ENCODE results near the gene C11orf24.

DNA sequence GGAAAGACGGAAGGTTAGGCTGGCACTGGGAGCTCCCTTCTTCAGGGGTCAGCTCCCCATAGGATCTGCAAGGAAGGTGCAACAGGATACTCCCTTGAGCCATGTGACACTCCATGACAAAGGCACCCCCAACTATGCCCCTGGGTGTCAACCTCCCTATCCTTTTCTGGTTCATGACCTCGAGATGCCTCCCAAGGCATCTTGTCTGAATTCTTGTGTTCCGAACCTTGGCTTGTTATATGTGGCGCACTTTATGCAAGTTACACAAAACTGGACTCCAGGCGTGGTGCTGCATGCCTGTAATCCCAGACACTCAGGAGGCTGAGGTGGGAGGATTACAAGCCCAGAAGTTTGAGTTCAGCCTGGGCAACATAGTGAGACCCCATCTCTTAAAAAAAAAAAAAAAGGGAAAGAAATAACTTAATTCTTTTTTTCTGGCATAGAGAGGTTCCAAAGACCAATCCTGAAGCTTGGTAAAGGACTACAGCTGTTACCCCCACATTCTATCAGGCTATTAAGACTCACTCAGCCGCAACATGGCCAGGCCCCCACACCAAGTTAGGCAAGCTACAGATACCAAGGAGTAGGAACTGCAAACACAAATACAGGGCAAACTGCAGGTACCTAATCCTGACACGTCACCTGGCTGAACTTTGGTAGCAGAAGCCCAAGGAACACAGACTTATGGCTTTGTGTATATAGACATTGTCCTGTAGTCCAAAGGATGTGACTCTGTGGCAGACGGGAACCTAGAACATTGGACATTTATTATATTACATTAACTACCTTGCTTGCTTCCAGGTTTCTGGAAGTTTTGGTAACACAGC, 1.4 kb downstream of the C11orf24 start:
- TF ChIP-seq, protein P1, sequence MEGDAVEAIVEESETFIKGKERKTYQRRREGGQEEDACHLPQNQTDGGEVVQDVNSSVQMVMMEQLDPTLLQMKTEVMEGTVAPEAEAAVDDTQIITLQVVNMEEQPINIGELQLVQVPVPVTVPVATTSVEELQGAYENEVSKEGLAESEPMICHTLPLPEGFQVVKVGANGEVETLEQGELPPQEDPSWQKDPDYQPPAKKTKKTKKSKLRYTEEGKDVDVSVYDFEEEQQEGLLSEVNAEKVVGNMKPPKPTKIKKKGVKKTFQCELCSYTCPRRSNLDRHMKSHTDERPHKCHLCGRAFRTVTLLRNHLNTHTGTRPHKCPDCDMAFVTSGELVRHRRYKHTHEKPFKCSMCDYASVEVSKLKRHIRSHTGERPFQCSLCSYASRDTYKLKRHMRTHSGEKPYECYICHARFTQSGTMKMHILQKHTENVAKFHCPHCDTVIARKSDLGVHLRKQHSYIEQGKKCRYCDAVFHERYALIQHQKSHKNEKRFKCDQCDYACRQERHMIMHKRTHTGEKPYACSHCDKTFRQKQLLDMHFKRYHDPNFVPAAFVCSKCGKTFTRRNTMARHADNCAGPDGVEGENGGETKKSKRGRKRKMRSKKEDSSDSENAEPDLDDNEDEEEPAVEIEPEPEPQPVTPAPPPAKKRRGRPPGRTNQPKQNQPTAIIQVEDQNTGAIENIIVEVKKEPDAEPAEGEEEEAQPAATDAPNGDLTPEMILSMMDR (IDR thresholded peaks at IDR 0.05): no peak
- TF ChIP-seq SP1 (CRISPR knock-in tag; conservative IDR thresholded peaks at IDR 0.05): no peak
- no peak for TF ChIP-seq JUN (CRISPR knock-in tag; IDR thresholded peaks at IDR 0.05)
- TF ChIP-seq, protein P2, sequence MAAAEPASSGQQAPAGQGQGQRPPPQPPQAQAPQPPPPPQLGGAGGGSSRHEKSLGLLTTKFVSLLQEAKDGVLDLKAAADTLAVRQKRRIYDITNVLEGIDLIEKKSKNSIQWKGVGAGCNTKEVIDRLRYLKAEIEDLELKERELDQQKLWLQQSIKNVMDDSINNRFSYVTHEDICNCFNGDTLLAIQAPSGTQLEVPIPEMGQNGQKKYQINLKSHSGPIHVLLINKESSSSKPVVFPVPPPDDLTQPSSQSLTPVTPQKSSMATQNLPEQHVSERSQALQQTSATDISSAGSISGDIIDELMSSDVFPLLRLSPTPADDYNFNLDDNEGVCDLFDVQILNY (CRISPR knock-in tag; IDR thresholded peaks at IDR 0.05): no peak
- no peak for TF ChIP-seq FOXK1 (CRISPR knock-in tag; IDR thresholded peaks at IDR 0.05)
- TF ChIP-seq, protein P3, sequence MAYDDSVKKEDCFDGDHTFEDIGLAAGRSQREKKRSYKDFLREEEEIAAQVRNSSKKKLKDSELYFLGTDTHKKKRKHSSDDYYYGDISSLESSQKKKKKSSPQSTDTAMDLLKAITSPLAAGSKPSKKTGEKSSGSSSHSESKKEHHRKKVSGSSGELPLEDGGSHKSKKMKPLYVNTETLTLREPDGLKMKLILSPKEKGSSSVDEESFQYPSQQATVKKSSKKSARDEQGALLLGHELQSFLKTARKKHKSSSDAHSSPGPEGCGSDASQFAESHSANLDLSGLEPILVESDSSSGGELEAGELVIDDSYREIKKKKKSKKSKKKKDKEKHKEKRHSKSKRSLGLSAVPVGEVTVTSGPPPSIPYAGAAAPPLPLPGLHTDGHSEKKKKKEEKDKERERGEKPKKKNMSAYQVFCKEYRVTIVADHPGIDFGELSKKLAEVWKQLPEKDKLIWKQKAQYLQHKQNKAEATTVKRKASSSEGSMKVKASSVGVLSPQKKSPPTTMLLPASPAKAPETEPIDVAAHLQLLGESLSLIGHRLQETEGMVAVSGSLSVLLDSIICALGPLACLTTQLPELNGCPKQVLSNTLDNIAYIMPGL (CRISPR knock-in tag; IDR thresholded peaks at IDR 0.05): no peak
- TF ChIP-seq SMAD4 (CRISPR knock-in tag; IDR thresholded peaks at IDR 0.05): no peak
- TF ChIP-seq, protein P4, sequence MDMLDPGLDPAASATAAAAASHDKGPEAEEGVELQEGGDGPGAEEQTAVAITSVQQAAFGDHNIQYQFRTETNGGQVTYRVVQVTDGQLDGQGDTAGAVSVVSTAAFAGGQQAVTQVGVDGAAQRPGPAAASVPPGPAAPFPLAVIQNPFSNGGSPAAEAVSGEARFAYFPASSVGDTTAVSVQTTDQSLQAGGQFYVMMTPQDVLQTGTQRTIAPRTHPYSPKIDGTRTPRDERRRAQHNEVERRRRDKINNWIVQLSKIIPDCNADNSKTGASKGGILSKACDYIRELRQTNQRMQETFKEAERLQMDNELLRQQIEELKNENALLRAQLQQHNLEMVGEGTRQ (CRISPR knock-in tag; IDR thresholded peaks at IDR 0.05): no peak
- TF ChIP-seq, protein P5, sequence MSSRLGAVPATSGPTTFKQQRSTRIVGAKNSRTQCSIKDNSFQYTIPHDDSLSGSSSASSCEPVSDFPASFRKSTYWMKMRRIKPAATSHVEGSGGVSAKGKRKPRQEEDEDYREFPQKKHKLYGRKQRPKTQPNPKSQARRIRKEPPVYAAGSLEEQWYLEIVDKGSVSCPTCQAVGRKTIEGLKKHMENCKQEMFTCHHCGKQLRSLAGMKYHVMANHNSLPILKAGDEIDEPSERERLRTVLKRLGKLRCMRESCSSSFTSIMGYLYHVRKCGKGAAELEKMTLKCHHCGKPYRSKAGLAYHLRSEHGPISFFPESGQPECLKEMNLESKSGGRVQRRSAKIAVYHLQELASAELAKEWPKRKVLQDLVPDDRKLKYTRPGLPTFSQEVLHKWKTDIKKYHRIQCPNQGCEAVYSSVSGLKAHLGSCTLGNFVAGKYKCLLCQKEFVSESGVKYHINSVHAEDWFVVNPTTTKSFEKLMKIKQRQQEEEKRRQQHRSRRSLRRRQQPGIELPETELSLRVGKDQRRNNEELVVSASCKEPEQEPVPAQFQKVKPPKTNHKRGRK (CRISPR knock-in tag; IDR thresholded peaks at IDR 0.05; ENCODE audit: borderline replicate concordance): no peak
- TF ChIP-seq, protein P6, sequence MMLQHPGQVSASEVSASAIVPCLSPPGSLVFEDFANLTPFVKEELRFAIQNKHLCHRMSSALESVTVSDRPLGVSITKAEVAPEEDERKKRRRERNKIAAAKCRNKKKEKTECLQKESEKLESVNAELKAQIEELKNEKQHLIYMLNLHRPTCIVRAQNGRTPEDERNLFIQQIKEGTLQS (CRISPR knock-in tag; conservative IDR thresholded peaks at IDR 0.05): no peak

All from WTC11 (cell line).